GM18861 (cell line): ENCODE measurements around the gene GFRA1.

Source experiments
- ATAC-seq: cut with Tn5 transposase; IDR thresholded peaks from one replicate; pipeline ENCODE4 v1.9.1; 2021; ENCODE audit not compliant: unreplicated experiment

Gene GFRA1

GRCh38 chr10:116271593-116272439 is 1.2 kb downstream of the GFRA1 start:
- ATAC-seq, result no peak

- ATAC-seq, result no peak
These were observed 2.0 kb downstream of the GFRA1 start for GRCh38 chr10:116270771-116271592.

- no peak for ATAC-seq
These were observed 2.8 kb downstream of the GFRA1 start for GRCh38 chr10:116270126-116270770.

- no peak for ATAC-seq
These were observed 3.4 kb downstream of the GFRA1 start for GRCh38 chr10:116269619-116270018.

- ATAC-seq, result no peak
These were observed 4.0 kb downstream of the GFRA1 start for GRCh38 chr10:116268976-116269375.

- ATAC-seq, result no peak
These were observed 7.3 kb downstream of the GFRA1 start for GRCh38 chr10:116265686-116266085.

GRCh38 chr10:116263870-116264655 is 8.9 kb downstream of the GFRA1 start:
- ATAC-seq, result no peak

GRCh38 chr10:116262678-116263077 is 10.3 kb downstream of the GFRA1 start:
- ATAC-seq, result no peak

GRCh38 chr10:116260599-116260998 is 12.4 kb downstream of the GFRA1 start:
- ATAC-seq, result no peak

- ATAC-seq, result no peak
These were observed 13.4 kb downstream of the GFRA1 start for GRCh38 chr10:116259638-116260037.

- ATAC-seq, result no peak
These were observed 15.2 kb downstream of the GFRA1 start for GRCh38 chr10:116257785-116258184.

GRCh38 chr10:116256752-116257259 is 16.2 kb downstream of the GFRA1 start:
- no peak for ATAC-seq

GRCh38 chr10:116255886-116256751 is 16.9 kb downstream of the GFRA1 start:
- ATAC-seq, result no peak

- ATAC-seq, result no peak
These were observed 18.4 kb downstream of the GFRA1 start for GRCh38 chr10:116254422-116255155.

- ATAC-seq, result no peak
These were observed 19.3 kb downstream of the GFRA1 start for GRCh38 chr10:116253716-116254115.

- no peak for ATAC-seq
These were observed 21.2 kb downstream of the GFRA1 start for GRCh38 chr10:116251602-116252395.

GRCh38 chr10:116247691-116248090 is 25.3 kb downstream of the GFRA1 start:
- ATAC-seq, result no peak

GRCh38 chr10:116246263-116246662 is 26.7 kb downstream of the GFRA1 start:
- no peak for ATAC-seq
